Measurements from ENCODE around the gene SLC37A1.

- TF ChIP-seq CTCF (IDR thresholded peaks at IDR 0.05; ENCODE audit: insufficient read depth, low read length) (no peak), REST (IDR thresholded peaks at IDR 0.05; ENCODE audit: insufficient replicate concordance, low read depth) (no peak), POLR2AphosphoS5 (IDR thresholded peaks at IDR 0.05; ENCODE audit: low read depth) (no peak), GABPA (IDR thresholded peaks at IDR 0.05; ENCODE audit: low read depth) (no peak)
Observed at GRCh38 chr21:42498012-42498411, 15.6 kb upstream of the SLC37A1 start.
